Activated CD8-positive, alpha-beta T cell treated with anti-CD3 and anti-CD28 coated beads for 36 hours (primary cell): ENCODE measurements around the gene CCND3. TPM values are rescaled to one million over a fixed set of nuclear protein-coding genes. Genes with fewer than 3 reads are reported as not detected.
"Not testable (repeated sequence)": the region's sequence is repeated elsewhere in the genome, so short reads cannot be mapped to it uniquely, and the experiment has no call there.

Source experiments
- ATAC-seq: fragments of 200-7000 bp; cut with Tn5 transposase; one replicate; pipeline ENCODE4 v1.10.0; 2021; ENCODE audit warnings: mild to moderate bottlenecking, moderate library complexity
- CTCF ChIA-PET: fragments of 350-600 bp; sonication (Branson Sonifier 250); formaldehyde crosslinking; loops from one replicate; lab custom pipeline; 2021; ENCODE audit warnings: antibody characterized with exemption; lab: Charles Lee
- POLR2A ChIA-PET: fragments of 350-600 bp; sonication (Branson Sonifier 250); formaldehyde crosslinking; loops from one replicate; lab custom pipeline; 2021; ENCODE audit warnings: antibody characterized with exemption; lab: Charles Lee
- DNase-seq: peaks from one replicate; pipeline ENCODE4 v3.0.0-alpha.2; 2020
- H3K27ac Mint-ChIP-seq: one replicate; pipeline ENCODE4 v1.8.0; 2021; ENCODE audit warnings: mild to moderate bottlenecking, mixed read lengths
- H3K27me3 Mint-ChIP-seq: one replicate; pipeline ENCODE4 v1.8.0; 2021; ENCODE audit warnings: mixed read lengths
- H3K36me3 Mint-ChIP-seq: one replicate; pipeline ENCODE4 v1.8.0; 2021; ENCODE audit warnings: low read depth, mixed read lengths
- H3K4me1 Mint-ChIP-seq: one replicate; pipeline ENCODE4 v1.8.0; 2021; ENCODE audit warnings: low read depth, mixed read lengths
- H3K4me3 Mint-ChIP-seq: one replicate; pipeline ENCODE4 v1.8.0; 2021; ENCODE audit warnings: mild to moderate bottlenecking, moderate library complexity, mixed read lengths
- H3K9me3 Mint-ChIP-seq: one replicate; pipeline ENCODE4 v1.8.0; 2021; ENCODE audit warnings: mixed read lengths
- intact Hi-C: fragments of 100-400 bp; cut with micrococcal nuclease; formaldehyde crosslinking; loops from one replicate; pipeline ENCODE4 v1.10.0; 2022
- total RNA-seq, 2 experiments: library from RNA; stranded (reverse); gene quantifications; one replicate each; pipeline ENCODE4 v1.2.3, GENCODE V29; 2021
- TF ChIP-seq, protein P1 (sequence below): fragments of 200-600 bp; IDR thresholded peaks from one replicate; pipeline ENCODE4 v1.8.0; 2022; ENCODE audit warnings: antibody characterized with exemption, mild to moderate bottlenecking

The CCND3 gene
- total RNA-seq, 2 experiments from 2014 or later: 457 to 459 TPM

DNA sequence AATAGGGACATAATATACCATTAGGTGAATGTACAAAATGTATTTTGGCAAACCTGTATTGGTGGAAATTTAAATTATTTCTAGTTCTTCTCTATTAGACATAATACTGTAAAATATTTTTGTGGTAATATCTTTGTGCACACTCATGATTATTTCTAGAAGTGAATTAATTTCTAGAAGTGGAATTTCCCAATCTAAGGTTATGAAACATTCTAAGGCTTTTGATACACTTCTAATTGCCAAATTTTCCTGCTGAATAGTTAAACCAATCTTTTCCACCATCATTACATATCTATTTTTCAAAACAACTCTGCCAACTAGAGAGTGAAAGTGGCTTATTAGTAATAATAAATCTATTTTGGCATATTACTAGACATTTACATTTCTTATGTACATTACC is 1.8 kb upstream of the CCND3 start:
- CTCF ChIA-PET: interaction anchor here (0.9 to 21.4 kb wide), 6 partner anchors 10 to 156 kb away, joined by 3 to 392 read pairs (median 4); partner anchors contain the start of genes BYSL, MED20, TAF8 and TOMM6
- H3K27me3 Mint-ChIP-seq: no peaks in the 10 kb centered on the region
- POLR2A ChIA-PET: interaction anchor here (0.6 to 2.6 kb wide), 8 partner anchors 9 to 847 kb away, joined by 3 to 13 read pairs (median 6); partner anchors contain the start of genes BYSL and MED20
- ATAC-seq (no peak), DNase-seq (no peak)
- H3K27ac Mint-ChIP-seq: peak overlapping the region; percentile 83
- H3K36me3 Mint-ChIP-seq: peaks cover 30% of the 10 kb centered on the region
- H3K9me3 Mint-ChIP-seq: no peaks in the 10 kb centered on the region
- TF ChIP-seq, protein P1, sequence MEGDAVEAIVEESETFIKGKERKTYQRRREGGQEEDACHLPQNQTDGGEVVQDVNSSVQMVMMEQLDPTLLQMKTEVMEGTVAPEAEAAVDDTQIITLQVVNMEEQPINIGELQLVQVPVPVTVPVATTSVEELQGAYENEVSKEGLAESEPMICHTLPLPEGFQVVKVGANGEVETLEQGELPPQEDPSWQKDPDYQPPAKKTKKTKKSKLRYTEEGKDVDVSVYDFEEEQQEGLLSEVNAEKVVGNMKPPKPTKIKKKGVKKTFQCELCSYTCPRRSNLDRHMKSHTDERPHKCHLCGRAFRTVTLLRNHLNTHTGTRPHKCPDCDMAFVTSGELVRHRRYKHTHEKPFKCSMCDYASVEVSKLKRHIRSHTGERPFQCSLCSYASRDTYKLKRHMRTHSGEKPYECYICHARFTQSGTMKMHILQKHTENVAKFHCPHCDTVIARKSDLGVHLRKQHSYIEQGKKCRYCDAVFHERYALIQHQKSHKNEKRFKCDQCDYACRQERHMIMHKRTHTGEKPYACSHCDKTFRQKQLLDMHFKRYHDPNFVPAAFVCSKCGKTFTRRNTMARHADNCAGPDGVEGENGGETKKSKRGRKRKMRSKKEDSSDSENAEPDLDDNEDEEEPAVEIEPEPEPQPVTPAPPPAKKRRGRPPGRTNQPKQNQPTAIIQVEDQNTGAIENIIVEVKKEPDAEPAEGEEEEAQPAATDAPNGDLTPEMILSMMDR: no peak
- no peak overlapping the region for H3K4me3 Mint-ChIP-seq
- intact Hi-C loops: loop anchor here (5.0 kb wide), 2 partner anchors 34 to 79 kb away; no protein-coding TSS in a partner anchor
- peaks cover 44% of the 10 kb centered on the region for H3K4me1 Mint-ChIP-seq

DNA sequence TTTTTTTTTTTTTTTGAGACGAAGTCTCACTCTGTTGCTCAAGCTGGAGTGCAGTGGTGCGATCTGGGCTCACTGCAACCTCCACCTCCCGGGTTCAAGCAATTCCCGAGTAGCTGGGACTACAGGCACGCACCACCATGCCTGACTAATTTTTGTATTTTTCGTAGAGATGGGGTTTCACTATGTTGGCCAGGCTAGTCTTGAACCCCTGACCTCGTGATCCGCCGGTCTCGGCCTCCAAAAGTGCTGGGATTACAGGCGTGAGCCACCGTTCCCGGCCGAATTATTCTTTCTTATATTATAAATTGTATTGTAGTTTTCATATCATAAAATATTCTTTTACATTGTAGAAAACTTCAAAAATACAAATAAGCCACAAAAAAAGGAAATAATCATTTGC is 1.3 kb upstream of the CCND3 start:
- H3K4me3 Mint-ChIP-seq: peak overlapping the region; percentile 90
- H3K36me3 Mint-ChIP-seq: peaks cover 35% of the 10 kb centered on the region
- intact Hi-C loops: loop anchor here (5.0 kb wide), 2 partner anchors 34 to 79 kb away; no protein-coding TSS in a partner anchor
- POLR2A ChIA-PET: interaction anchor here (0.6 to 16.7 kb wide), 18 partner anchors 8 to 848 kb away, joined by 3 to 358 read pairs (median 4); partner anchors contain the start of genes BYSL, MED20, TAF8 and USP49
- H3K27me3 Mint-ChIP-seq, ATAC-seq, H3K9me3 Mint-ChIP-seq, DNase-seq: not testable (repeated sequence)
- peak overlapping the region; percentile 89 for H3K27ac Mint-ChIP-seq
- CTCF ChIA-PET: interaction anchor here (0.6 to 21.4 kb wide), 10 partner anchors 12 to 274 kb away, joined by 3 to 392 read pairs (median 4); partner anchors contain the start of genes BYSL, MED20 and TAF8
- peaks cover 45% of the 10 kb centered on the region for H3K4me1 Mint-ChIP-seq

DNA sequence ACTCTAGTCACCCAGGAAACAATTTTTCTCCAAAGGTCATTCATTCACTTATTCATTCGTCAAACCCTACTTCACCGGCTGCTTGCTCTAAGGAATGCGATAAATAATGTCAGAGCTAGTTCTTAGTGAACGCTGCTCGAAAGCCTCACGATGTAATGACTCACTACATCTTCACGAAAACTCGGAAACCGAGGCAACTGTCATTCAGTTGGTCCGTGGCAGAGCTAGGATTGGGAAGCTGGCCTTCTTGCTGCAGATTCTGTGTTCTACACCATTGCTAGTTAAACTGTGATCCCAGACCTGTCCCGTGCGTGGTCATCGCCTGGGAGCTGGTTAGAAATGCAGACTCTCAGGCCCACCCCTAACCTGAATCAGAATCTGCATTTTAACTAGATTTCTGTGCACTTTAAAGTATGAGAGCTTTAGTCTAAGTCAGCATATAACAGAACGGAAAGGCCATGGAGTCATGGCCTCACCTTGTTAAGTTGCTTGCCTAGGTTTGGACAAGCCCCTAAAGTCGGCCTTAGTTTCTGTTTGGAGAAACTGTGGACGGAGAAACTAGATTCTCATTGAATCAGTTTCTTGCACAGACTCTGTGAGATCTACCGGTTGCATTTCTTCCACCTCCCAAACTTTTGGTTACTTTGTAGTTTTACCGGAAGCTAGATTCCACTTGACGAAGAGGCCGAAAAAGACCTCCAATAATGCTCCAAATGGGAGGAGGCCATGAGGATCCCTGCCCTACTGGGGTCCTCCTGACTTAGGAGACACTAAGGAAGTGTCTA is 651 bp upstream of the CCND3 start:
- H3K4me1 Mint-ChIP-seq: peaks cover 45% of the 10 kb centered on the region
- peak overlapping the region; percentile 89 for H3K27ac Mint-ChIP-seq
- ATAC-seq: peak; percentile 42
- intact Hi-C loops: loop anchor here (5.0 kb wide), 2 partner anchors 35 to 80 kb away; no protein-coding TSS in a partner anchor
- ChIA-PET POLR2A (interaction anchor here (0.9 to 16.7 kb wide), 21 partner anchors 8 to 104 kb away, joined by 3 to 358 read pairs (median 4); partner anchors contain the start of genes BYSL, MED20, TAF8 and USP49), CTCF (interaction anchor here (0.6 to 21.4 kb wide), 13 partner anchors 12 to 274 kb away, joined by 3 to 392 read pairs (median 4); partner anchors contain the start of genes BYSL, MED20 and TAF8)
- TF ChIP-seq, protein P1: no peak
- H3K4me3 Mint-ChIP-seq: peak overlapping the region; percentile 90
- H3K36me3 Mint-ChIP-seq: peaks cover 41% of the 10 kb centered on the region
- no peak for DNase-seq
- H3K27me3 Mint-ChIP-seq: no peaks in the 10 kb centered on the region
- H3K9me3 Mint-ChIP-seq: no peaks in the 10 kb centered on the region

DNA sequence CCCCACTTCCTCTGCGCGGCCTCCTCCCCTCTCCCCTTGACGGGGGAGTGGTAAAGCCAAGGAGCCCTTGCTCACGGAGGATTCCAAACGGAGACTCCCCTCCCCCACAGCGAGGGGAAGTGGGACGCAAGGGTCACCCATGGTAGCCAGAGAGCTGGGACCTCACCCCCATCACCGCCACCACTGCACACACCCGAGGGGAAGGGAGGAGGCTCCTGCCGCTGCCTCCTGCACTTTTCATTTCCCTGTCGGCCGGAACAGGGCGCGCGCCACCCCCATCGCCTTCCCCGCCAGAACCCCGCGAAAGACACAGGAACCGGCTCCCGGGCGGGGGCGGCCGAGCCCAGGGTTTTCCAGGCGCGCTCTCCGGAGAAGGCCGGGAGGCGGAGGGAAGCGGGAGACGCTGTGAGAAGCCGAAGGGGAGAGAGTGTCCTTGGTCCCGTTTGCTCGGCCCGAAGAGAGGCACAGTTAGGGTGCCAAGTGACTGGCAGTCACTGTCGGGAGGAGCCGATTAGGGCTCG is 789 bp downstream of the CCND3 start:
- H3K4me3 Mint-ChIP-seq: peak overlapping the region; percentile 90
- ATAC-seq: no peak
- TF ChIP-seq, protein P1: no peak
- ChIA-PET POLR2A (interaction anchor here (0.6 to 16.7 kb wide), 13 partner anchors 11 to 154 kb away, joined by 3 to 358 read pairs (median 7); partner anchors contain the start of genes BYSL, MED20 and TAF8), CTCF (interaction anchor here (1.2 to 21.4 kb wide), 7 partner anchors 18 to 154 kb away, joined by 3 to 392 read pairs (median 6); partner anchors contain the start of genes BYSL, MED20, TAF8 and TOMM6)
- peaks cover 52% of the 10 kb centered on the region for H3K4me1 Mint-ChIP-seq
- DNase-seq: peak; percentile 81
- H3K36me3 Mint-ChIP-seq: peaks cover 53% of the 10 kb centered on the region
- H3K27me3 Mint-ChIP-seq: no peaks in the 10 kb centered on the region
- no peaks in the 10 kb centered on the region for H3K9me3 Mint-ChIP-seq
- intact Hi-C loops: loop anchor here (5.0 kb wide), 2 partner anchors 36 to 81 kb away; no protein-coding TSS in a partner anchor
- H3K27ac Mint-ChIP-seq: peak overlapping the region; percentile 91
